ENCODE data around the gene RPGRIP1L.

The RPGRIP1L gene

GRCh38 chr16:53703590-53704444, at the start of gene RPGRIP1L, which contains the start of gene FTO:
Gene RPGRIP1L (minus strand): TSS chr16:53703859. CDS start chr16:53700723, 3,136 bp downstream.
Gene FTO (plus strand): TSS chr16:53704156.
- peak; percentile 95 for DNase-seq (ENCODE audit: low read depth, low spot score)

DNA sequence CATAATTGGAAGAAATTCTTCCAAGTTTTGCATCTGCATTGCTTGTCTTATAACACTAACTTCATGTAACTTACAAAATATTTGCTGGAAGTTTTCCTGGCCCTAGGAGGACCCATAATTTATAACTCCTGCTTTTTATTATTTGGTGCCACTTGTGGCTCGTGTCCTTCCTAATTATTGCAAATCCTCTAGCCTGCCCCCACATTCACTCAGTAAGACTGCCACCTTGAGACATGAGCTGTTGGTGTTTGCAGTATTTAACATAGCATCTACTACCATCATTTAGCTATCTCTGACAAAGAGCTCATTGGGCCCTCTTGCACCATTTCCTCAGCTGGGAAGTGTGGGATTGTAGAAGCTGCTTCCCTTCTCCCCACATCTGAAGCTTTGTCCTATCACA, 49.8 kb upstream of the RPGRIP1L start:
- DNase-seq (ENCODE audit: low read depth, low spot score) = no peak

DNA sequence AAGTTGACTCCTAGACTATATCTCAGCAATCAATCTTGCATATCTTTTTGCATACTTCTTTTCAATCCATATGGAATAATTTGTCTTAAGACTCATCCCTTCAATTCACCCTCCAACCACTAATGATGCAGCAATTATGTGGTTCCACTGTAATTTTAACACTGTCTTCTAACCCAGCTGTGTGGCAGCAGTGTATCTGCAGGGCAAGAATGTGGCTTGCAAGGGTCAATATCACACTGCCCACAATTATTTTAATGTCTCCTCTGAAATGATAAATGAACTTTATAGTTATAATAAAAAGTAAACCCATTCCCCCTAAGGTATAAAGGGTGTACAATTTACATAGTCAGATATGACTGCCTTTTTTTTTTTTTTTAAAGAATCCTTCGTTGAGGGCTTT, 48.9 kb upstream of the RPGRIP1L start:
- DNase-seq (ENCODE audit: low read depth, low spot score) = no peak

DNA sequence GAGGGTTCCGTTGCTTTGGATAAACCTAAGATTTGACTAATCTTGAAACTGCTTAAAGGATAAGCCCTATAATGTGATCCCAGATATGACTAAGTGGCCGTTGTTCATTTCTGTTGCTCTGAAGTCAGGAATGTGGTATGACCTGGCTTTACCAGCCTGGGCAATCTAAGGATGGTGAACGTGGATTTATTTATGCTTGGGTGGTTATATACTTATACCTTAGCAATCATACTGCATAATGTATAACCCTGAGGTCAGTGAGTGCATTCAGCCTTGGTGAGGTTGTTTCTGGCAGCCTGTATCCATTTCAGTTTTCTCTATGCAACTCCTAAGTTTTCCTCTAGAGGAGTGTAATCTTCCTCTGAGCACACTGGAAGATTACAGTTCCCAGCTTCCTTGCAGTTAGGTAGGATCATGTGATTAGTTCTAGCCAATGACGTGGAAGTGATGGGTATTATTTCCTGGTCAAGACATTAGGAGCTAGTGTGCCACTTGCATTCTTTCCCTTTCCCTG, 42.2 kb upstream of the RPGRIP1L start:
- no peak for DNase-seq (ENCODE audit: low read depth, low spot score)

DNA sequence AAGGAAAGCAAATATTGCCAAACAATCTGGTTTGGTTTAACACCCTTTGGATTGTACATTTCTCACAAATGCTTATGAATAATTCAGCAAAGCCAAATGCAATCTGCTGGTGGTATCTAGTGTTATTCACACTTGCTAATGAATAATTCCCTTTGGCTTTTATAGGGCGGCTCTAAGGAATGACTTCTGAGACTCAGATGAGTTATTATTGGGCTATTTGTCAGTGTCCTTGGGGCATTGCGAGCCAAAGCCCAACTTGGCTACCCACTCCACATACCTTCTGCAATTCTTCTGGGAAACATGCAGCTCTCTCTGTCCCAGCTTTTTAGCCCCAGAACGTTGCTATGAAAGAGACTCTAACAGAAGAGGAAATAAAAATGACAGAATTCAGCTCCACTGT, 41.4 kb upstream of the RPGRIP1L start:
- no peak for DNase-seq (ENCODE audit: low read depth, low spot score)

GRCh38 chr16:53744449-53744848, 40.8 kb upstream of the RPGRIP1L start:
- peak; percentile 2 for DNase-seq (ENCODE audit: low read depth, low spot score)

GRCh38 chr16:53743149-53743566, 39.5 kb upstream of the RPGRIP1L start:
- no peak for DNase-seq (ENCODE audit: low read depth, low spot score)

DNA sequence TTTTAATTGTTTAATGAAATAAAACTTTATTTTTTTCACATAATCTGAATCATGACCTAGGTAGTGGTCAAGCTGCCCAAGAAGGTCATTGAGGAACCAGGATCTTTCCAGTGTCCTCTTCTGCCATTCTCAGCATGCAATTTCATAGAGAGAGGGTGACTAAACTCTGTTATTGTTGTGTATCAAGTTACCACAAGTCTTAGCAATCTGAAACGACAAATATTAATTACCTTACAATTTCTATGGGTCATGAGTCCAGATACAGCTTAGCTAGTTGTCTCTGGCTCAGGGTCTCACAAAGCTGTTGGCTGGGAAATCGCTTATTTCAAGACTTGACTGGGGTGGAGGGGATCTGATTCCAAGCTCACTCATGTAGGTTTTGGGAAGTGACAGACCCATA, 37.9 kb upstream of the RPGRIP1L start:
- DNase-seq (ENCODE audit: low read depth, low spot score) = no peak

DNA sequence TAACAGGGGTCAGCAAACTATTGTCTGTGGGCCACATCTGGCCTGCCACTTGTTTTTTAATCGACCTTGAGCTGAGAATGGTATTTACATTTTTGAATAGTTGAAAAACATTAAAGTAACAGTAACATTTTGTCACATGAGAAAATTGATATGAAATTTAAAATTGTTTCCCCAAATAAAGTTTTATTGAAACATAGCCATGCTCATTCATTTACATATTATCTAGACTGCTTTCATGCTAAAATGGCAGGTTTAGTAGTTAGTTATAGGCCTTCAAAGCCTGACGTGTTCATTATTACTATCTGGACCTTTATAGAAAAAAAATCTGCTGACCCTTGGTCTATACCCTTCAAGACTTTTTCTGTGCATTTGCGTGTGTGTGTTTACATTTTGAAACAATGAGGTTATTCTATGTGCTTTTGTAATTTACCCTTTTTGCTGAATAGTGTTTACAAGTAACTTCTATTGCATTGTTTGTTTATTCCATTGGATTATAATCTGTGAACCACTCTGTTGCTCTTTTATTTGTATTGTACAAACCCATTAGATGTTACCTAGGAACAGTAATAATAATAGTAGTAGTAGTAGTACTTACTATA, 37.4 kb upstream of the RPGRIP1L start:
- no peak for DNase-seq (ENCODE audit: low read depth, low spot score)

DNA sequence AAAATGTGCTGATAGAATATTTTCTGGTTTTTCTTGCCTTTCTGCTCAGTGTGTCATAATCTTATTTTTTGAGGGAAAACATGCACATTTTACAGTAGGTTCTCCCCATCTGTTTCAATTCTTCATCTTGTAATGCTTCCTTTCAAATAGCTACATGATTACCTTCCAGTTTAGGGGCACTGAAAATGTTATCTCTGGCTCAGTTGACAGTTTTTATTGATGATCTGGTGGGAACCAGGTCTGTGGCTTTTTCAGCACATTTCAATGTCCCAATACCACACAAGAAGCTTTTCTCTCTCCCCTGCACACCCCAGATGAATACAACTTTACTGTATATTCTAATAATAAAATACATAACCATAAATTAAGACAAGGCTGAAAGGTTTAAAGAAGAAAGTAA, 36.8 kb upstream of the RPGRIP1L start:
- DNase-seq (ENCODE audit: low read depth, low spot score) = no peak

DNA sequence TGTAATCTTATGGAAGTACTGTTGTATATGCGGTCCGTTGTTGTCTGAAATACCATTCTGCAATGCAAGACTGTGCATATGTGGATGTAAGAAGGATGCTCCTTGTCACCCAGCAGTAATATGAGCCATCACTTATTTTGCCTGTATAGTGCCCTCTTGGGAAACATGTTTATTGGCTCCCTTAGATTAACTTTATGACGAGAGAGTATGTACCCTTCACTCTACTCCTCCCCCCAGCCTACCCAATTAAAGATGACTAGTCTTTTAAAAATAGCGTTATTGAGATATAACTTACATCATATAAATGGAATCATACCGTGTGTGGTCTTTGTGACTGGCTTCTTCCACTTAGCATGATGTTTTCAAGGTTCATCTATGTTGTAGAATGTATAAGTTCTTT, 33.9 kb upstream of the RPGRIP1L start:
- DNase-seq (ENCODE audit: low read depth, low spot score) = no peak

- DNase-seq (ENCODE audit: low read depth, low spot score) = no peak
Observed at GRCh38 chr16:53736297-53736696, 32.6 kb upstream of the RPGRIP1L start.

DNA sequence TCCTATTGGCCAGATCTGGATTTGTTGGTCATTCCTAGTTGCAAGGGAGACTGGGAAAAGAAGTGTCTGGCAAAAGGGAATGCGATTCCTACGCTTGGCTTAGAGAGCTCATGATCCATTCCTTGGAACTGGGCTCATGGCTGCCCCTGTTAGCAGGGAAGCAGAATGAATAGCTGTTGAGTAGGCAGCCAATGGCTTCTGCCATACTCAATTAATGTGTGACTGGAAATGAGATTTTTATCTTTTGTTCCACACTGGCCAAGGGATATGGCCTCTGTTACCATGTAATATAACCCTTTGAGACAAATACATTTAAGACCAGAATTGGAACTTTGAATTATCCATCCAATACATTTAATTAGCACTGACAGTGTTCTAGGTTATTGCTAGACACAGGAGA, 31.2 kb upstream of the RPGRIP1L start:
- DNase-seq (ENCODE audit: low read depth, low spot score) = no peak

DNA sequence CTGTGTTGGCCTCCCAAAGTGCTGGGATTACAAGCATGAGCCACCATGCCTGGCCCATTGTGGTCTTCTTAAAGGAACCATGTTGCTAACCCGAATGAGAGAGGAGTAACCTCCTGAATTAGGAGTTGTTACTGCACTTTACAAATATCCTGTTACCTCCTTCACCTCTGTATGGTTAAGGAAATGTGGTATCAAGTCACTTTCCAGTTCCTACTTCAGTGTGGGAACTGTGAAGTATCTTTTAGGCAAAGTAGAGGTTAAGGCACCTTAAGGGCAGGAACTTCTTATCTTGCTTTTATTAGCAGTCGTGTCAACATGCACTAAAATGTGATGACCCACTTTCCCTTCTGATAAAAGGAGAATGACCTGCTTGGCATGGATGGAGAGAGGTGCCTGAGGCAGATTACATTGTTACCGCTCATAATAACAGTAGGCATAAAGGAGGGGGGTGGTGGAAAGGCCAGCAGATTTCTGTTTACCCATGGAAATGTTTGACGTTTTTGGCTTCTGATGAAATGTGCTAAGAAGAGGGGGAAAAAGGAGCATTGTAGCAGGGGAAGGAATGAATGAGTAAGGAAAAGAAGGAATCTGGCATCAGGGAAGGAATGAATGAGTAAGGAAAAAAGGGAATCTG, 28.8 kb upstream of the RPGRIP1L start:
- DNase-seq (ENCODE audit: low read depth, low spot score) = no peak

DNA sequence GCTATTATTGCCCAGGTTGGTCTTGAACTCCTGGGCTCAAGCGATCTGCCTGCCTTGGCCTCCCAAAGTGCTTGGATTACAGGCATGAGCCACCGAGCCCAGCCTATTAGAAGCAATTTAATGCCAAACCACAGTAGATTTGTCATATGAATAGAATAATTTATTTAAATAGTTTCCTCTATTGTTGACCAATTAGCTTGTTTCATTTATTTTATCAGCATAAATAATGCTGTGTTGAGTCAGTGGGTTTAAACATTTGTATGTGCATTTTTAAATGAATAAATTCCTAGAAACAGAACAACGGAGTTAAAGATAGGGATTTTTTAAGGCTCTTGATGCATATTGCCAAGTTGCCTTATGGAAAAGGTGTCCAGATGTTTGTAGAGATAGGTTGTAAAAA, 27.0 kb upstream of the RPGRIP1L start:
- DNase-seq (ENCODE audit: low read depth, low spot score) = no peak

DNA sequence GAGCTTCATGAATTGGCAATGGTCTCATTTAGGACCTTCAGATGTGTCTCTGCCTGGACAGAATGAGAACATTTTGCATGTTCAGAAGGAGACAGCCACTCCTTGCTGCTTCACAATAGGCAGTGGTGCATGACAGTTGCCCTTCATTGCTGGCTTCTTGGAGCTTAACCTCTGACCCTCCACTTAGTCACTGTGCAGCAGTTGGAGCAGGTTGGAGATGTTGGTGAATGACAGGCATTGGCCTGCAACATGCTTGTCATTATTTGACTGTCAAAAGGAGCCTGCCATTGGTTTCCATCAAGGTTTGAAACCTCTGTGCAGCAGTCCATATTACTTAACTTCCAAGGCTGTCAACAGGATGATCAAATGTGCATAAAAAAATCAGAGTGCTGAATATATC, 23.0 kb upstream of the RPGRIP1L start:
- no peak for DNase-seq (ENCODE audit: low read depth, low spot score)

GRCh38 chr16:53721017-53721416, 17.4 kb upstream of the RPGRIP1L start:
- DNase-seq (ENCODE audit: low read depth, low spot score) = no peak

- no peak for DNase-seq (ENCODE audit: low read depth, low spot score)
Observed at GRCh38 chr16:53717577-53717976, 13.9 kb upstream of the RPGRIP1L start.

DNA sequence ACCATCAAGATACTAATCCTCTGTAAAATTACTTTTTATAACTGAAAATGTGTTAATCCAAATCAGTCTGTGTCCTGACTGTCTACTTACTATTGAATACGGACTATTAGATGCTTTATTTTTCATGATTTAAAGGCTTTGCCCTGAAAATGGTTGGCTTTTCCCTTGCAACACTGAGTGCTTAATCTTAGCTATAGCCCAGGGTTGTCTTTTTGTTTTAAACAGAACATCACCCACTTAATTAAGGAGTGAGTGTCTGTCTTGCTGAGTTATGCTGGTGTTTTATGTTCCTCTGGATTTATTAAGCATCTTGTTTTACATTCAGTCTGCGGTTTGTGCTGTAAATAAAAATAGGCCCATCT, 11.3 kb upstream of the RPGRIP1L start:
- DNase-seq (ENCODE audit: low read depth, low spot score) = no peak

DNA sequence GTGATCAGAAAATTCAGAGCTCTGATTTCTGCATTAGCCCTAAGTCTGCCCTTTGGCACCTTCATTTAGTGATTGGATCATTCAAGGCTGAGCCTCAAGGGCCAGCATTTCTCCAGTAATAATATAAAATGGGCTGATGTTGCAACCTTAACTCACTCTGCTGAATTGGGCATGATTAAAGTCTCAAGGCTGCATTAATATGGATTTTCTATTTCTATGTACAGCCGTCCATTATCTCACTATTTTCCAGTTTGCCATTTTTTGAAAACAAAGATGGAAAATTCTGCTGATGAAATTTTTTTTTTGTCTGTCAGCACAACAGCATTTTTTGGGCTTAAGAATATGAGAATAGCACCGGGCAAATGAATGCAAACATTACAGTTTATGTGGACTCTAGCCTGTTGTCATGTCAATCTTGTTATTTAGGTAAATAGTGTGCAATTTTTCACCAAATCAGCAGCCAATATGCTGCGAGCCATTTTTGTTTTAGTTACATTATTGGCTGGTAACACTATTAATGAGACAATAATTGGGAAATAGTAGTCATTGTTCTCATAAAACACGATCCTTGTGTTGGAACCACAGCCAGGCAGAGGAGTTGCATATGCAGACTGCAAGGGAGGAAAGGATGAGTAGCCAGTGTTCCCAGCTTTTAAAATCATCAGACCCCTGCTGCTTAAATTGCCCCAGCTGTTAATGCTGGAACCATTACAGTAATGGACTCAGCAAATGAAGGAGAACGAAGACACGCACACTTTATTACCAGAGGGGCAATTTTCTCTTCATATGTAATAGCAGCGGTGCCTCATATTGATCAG, 10.8 kb upstream of the RPGRIP1L start:
- no peak for DNase-seq (ENCODE audit: low read depth, low spot score)

- DNase-seq (ENCODE audit: low read depth, low spot score) = no peak
Observed at GRCh38 chr16:53713403-53714204, 9.9 kb upstream of the RPGRIP1L start.
